Ovary (tissue), 9 donors: ENCODE results near the gene NEK9. TPM values are rescaled to one million over a fixed set of nuclear protein-coding genes. Genes with fewer than 3 reads are reported as not detected.
A peak's percentile ranks its signal among the peaks of the same experiment; 100 is the strongest.

Source experiments
- DNase-seq, 5 donors: peaks; one replicate each; pipeline ENCODE4 v3.0.0-alpha.2; 2019 to 2020
- H3K27ac ChIP-seq, 2 donors: fragments of 200-600 bp; one replicate each; pipeline versions ENCODE4 v1.5.1 to v1.8.0; 2019 to 2022
- H3K27me3 ChIP-seq: fragments of 200-600 bp; one replicate; pipeline ENCODE4 v1.8.0; 2022
- H3K36me3 ChIP-seq: fragments of 200-600 bp; sonication (generic); one replicate; pipeline ENCODE4 v1.5.1; 2019
- H3K4me1 ChIP-seq: one replicate; pipeline ENCODE4 v1.8.1; 2013; ENCODE audit warnings: mild to moderate bottlenecking, moderate library complexity; ENCODE audit not compliant: insufficient read depth
- H3K4me3 ChIP-seq: fragments of 200-600 bp; sonication (generic); one replicate; pipeline ENCODE4 v1.5.1; 2017
- H3K9me3 ChIP-seq, 2 donors: fragments of 200-600 bp in 1 of 2; sonication (generic) in 1 of 2; one replicate each; pipeline versions ENCODE4 v1.5.1 to v1.8.1; 2013 to 2019; ENCODE audit warnings: mild to moderate bottlenecking in 1 of 2, moderate library complexity in 1 of 2
- EP300 ChIP-seq: sonication (generic); formaldehyde crosslinking; IDR thresholded peaks from one replicate; pipeline ENCODE4 v1.6.1; 2017; ENCODE audit warnings: antibody characterized with exemption
- POLR2A ChIP-seq: fragments of 450-650 bp; IDR thresholded peaks from one replicate; pipeline ENCODE4 v1.6.1; 2017; ENCODE audit warnings: antibody characterized with exemption, mild to moderate bottlenecking, moderate library complexity
- WGBS, 3 donors: extraction: QIAGEN DNeasy Blood & Tissue Kit in 1 of 3; methylation state at CpG; one replicate each; pipeline versions ENCODE4 v1.1.5 to v1.1.7; 2013 to 2017; 5-methylcytosine and 5-hydroxymethylcytosine counted together
- intact Hi-C, 4 donors: fragments of 100-400 bp; cut with DNase I; formaldehyde crosslinking; loops; one replicate each; pipeline versions ENCODE4 v1.11.0 to v1.15.1; 2022 to 2023
- polyA plus RNA-seq, 2 donors: library from polyadenylated mRNA; stranded (reverse); fragments of 200-250 nt in 1 of 2; fragments of 350-450 nt in 1 of 2; fragmentation: Illumina TruSeq in 1 of 2; extraction: RNeasy Lipid Tissue Mini Kit (QIAGEN cat#74804) in 1 of 2; gene quantifications; one replicate each; pipeline ENCODE4 v1.2.3, GENCODE V29; 2013 to 2014
- total RNA-seq, 7 donors: library from RNA; depleted of rRNA in 2 of 7; stranded (reverse); fragments of >200 nt in 2 of 7; fragmentation: NEBNext Ultra II Directional in 3 of 7; extraction: Animal tissue kit (Norgen Biotek cat#: 25700) in 3 of 7; gene quantifications; one replicate each; pipeline versions ENCODE4 v1.1.0 to v1.2.4, GENCODE V29; 2016 to 2023
- TF ChIP-seq, protein P1 (sequence below), 3 donors: fragments of 450-650 bp in 2 of 3; fragments of 200-600 bp in 1 of 3; IDR thresholded peaks; one replicate each; pipeline versions ENCODE4 v1.5.1 to v1.8.0; 2016 to 2022; ENCODE audit warnings: antibody characterized with exemption in 3 of 3, mild to moderate bottlenecking in 1 of 3
- donor health status: DM: no; HTN: no; CAD: no; lungs with moderate emphysema.
- donor health status: DM: no; HTN: no; CAD: no.
- donor health status: Bipolar disorder and iron deficiency.
- donor health status: DM: yes; HTN: yes; CAD: no.
- donor health status: DM: no; HTN: no; CAD: no.
- donor health status: DM: yes; HTN: yes; CAD: no.

NEK9 gene
- total and polyA plus RNA-seq, 9 donors, result 57.0 to 140 (median 105) TPM

DNA sequence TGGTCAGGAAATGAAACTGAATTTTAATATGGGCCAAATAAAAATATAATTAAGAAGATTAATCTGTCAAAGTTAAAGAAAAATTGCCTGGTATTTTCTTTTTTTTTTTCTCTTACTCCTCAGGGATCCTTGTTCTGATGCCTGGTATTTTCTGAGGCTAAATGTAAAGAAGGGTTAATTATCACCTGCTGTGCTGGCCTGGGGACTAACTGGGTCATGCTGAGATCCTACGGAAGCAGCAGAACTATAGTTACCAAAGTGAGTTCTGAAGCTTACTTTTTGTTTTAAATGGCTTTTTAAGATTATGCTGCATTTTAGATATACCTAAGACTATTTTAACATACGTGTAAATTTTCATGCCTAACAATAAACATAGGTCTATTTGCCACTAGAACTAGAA, 34.1 kb downstream of the NEK9 start:
- intact Hi-C loops, result loop anchor here in 1 of 4 donors (5.0 kb wide), 1 partner anchor 145 kb away; no protein-coding TSS in a partner anchor
- no peaks in the 10 kb centered on the region for H3K27me3 ChIP-seq
- H3K27ac ChIP-seq, result no peak overlapping the region
- no peaks in the 10 kb centered on the region for H3K36me3 ChIP-seq
- no peak overlapping the region for H3K4me3 ChIP-seq
- TF ChIP-seq, protein P1, sequence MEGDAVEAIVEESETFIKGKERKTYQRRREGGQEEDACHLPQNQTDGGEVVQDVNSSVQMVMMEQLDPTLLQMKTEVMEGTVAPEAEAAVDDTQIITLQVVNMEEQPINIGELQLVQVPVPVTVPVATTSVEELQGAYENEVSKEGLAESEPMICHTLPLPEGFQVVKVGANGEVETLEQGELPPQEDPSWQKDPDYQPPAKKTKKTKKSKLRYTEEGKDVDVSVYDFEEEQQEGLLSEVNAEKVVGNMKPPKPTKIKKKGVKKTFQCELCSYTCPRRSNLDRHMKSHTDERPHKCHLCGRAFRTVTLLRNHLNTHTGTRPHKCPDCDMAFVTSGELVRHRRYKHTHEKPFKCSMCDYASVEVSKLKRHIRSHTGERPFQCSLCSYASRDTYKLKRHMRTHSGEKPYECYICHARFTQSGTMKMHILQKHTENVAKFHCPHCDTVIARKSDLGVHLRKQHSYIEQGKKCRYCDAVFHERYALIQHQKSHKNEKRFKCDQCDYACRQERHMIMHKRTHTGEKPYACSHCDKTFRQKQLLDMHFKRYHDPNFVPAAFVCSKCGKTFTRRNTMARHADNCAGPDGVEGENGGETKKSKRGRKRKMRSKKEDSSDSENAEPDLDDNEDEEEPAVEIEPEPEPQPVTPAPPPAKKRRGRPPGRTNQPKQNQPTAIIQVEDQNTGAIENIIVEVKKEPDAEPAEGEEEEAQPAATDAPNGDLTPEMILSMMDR (IDR thresholded peaks at IDR 0.05), result no peak
- TF ChIP-seq POLR2A, result no peak
- TF ChIP-seq EP300, result no peak
- H3K4me1 ChIP-seq, result no peaks in the 10 kb centered on the region
- DNase-seq, result no peak
- WGBS, 3 donors, result 81 to 85% (median 84%) methylated on average over 2 of the region's 2 CpGs
- no peaks in the 10 kb centered on the region for H3K9me3 ChIP-seq

DNA sequence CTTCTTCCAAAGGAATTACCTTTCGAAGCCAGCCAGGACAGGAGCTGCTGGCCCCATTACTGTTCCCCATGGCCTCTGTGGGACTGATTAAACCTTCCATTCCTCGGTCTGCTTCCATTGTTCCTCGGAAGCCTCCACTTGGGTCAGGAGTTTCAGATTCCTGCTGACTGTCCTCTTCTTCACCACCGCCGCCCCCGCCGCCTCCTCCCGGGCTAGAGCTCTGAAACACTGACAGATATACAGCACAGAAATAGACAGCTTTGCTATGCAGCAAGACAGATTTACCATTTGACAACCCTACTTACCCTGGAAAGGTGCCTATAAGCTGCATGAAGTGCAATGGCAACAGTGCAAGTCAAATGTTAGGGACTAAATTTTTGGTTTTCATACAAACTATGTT, 35.6 kb downstream of the NEK9 start:
- Histone ChIP-seq H3K27me3 (no peaks in the 10 kb centered on the region), H3K4me1 (no peaks in the 10 kb centered on the region), H3K27ac (no peak overlapping the region), H3K36me3 (no peaks in the 10 kb centered on the region), H3K9me3 (no peaks in the 10 kb centered on the region), H3K4me3 (no peak overlapping the region)
- 74 to 83% (median 82%) methylated on average over 8 of the region's 8 CpGs for WGBS, 3 donors
- intact Hi-C loops, result loop anchor here in 1 of 4 donors (5.0 kb wide), 1 partner anchor 144 kb away; no protein-coding TSS in a partner anchor
- TF ChIP-seq POLR2A, result no peak
- no peak for DNase-seq

DNA sequence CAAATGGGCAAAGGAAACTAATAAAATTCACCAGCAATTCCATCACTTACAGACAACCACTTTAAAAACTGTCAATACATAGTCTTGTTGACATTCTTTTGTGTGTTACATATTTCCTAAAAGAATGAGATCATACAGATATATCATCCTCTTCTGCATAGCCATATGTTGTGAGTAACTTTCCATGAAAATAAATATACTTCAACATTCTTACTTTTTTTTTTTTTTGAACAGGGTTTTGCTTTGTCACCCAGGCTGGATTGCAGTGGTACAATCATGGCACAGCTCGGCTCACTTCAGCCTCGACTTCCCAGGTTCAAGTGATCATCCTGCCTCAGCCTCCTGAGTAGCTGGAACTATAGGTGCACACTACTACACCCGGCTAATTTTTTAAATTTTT, 36.5 kb downstream of the NEK9 start:
- DNase-seq, result no peak
- TF ChIP-seq EP300 (no peak), POLR2A (no peak)
- TF ChIP-seq, protein P1 (IDR thresholded peaks at IDR 0.05), result no peak
- Histone ChIP-seq H3K9me3 (no peaks in the 10 kb centered on the region), H3K4me1 (no peaks in the 10 kb centered on the region), H3K27ac (no peak overlapping the region), H3K27me3 (no peaks in the 10 kb centered on the region), H3K36me3 (no peaks in the 10 kb centered on the region), H3K4me3 (no peak overlapping the region)
- intact Hi-C loops, result loop anchor here in 1 of 4 donors (5.0 kb wide), 1 partner anchor 143 kb away; no protein-coding TSS in a partner anchor
- WGBS, 3 donors, result 85 to 90% (median 90%) methylated on average over 3 of the region's 3 CpGs

DNA sequence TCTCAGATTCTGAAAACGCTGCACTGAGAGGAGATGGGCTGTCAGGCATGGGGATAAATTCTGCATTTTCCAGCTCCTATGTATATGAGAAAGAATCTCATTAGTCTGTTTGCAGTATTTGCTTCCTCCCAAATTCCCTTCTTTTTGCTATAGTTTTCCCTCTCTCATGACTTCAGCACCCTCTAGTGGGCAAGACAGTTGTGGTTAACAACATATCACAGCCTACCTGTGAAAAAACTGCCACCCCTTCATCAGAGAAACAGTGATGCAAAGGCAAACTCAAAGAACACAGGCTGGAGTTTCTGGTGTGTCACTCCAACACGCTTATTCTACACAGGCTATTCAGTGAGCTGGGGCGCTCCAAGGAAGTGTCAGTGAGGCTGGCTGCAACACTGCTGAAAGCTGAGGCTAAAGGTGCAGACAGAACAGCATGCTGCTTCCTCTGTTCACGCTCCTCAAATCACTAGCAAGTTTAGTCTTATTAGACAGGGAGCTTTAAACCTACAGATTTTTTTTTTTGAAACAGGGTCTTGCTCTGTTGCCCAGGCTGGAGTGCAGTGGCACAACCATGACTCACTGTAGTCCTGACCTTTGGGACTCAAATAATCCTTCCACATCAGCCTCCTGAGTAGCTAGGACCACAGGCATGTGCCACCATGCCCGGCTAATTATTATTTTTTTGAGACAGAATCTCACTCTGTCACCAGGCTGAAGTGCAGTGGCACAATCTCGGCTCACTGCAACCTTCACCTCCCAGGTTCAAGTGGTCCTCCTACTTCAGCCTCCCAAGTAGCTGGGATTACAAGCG, 38.1 kb downstream of the NEK9 start:
- Histone ChIP-seq H3K4me1 (no peaks in the 10 kb centered on the region), H3K27ac (no peak overlapping the region), H3K9me3 (no peaks in the 10 kb centered on the region), H3K4me3 (no peak overlapping the region), H3K27me3 (no peaks in the 10 kb centered on the region), H3K36me3 (no peaks in the 10 kb centered on the region)
- DNase-seq, result peak in 3 of 5 donors; percentile 18 to 55 (median 44)
- intact Hi-C loops, result loop anchor here (5.0 to 10.0 kb wide), 4 partner anchors 141 to 176 kb away; no protein-coding TSS in a partner anchor
- TF ChIP-seq POLR2A, result no peak
- no peak for TF ChIP-seq EP300
- TF ChIP-seq, protein P1 (IDR thresholded peaks at IDR 0.05), result peak; percentile 51 to 61 (median 61)
- WGBS, 3 donors, result 65 to 75% (median 74%) methylated on average over 7 of the region's 7 CpGs

DNA sequence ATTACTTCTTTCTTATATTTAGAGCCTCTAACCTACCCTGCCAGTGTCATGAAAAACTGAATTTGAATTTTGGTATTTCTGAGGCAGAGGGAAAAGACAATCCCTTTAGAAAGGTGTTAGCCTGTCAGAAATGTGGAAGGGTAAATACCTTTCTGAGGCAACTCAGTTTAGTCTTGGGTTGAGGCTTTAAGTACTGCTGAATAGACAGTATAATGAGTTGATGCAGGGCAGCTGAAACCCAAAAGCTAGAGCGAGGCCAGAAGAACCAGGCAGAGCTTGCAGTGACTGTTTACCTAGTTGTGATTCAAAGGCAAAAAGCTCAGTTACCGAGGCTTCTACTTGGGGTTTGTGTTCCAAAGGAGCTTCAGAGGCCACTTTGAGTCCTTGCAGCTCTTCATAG, 38.7 kb downstream of the NEK9 start:
- Histone ChIP-seq H3K9me3 (no peaks in the 10 kb centered on the region), H3K36me3 (no peaks in the 10 kb centered on the region), H3K4me3 (no peak overlapping the region), H3K27ac (no peak overlapping the region), H3K27me3 (no peaks in the 10 kb centered on the region), H3K4me1 (no peaks in the 10 kb centered on the region)
- intact Hi-C loops, result loop anchor here (5.0 to 10.0 kb wide), 4 partner anchors 141 to 176 kb away; no protein-coding TSS in a partner anchor
- TF ChIP-seq POLR2A, result no peak
- TF ChIP-seq, protein P1 (IDR thresholded peaks at IDR 0.05), result no peak
- TF ChIP-seq EP300, result no peak
- no peak for DNase-seq
- 83 to 87% (median 84%) methylated on average over 2 of the region's 2 CpGs for WGBS, 3 donors
